Ramos (cell line): Measurements from ENCODE around the gene DTNBP1.

Experiments used
- in situ Hi-C: fragments of 300-500 bp; cut with MboI; formaldehyde crosslinking; loops from one replicate; pipeline ENCODE4 v1.14.3; 2022; ENCODE audit warnings: low sequenced_read_pairs; ENCODE audit not compliant: unreplicated experiment

DTNBP1 gene

GRCh38 chr6:15507221-15507620 lies 155.6 kb downstream of the DTNBP1 start:
- in situ Hi-C loops, result no loop called here

GRCh38 chr6:15506066-15506465 lies 156.8 kb downstream of the DTNBP1 start:
- in situ Hi-C loops, result no loop called here

- in situ Hi-C loops, result no loop called here
Observed at GRCh38 chr6:15505463-15505918, 157.3 kb downstream of the DTNBP1 start.

DNA sequence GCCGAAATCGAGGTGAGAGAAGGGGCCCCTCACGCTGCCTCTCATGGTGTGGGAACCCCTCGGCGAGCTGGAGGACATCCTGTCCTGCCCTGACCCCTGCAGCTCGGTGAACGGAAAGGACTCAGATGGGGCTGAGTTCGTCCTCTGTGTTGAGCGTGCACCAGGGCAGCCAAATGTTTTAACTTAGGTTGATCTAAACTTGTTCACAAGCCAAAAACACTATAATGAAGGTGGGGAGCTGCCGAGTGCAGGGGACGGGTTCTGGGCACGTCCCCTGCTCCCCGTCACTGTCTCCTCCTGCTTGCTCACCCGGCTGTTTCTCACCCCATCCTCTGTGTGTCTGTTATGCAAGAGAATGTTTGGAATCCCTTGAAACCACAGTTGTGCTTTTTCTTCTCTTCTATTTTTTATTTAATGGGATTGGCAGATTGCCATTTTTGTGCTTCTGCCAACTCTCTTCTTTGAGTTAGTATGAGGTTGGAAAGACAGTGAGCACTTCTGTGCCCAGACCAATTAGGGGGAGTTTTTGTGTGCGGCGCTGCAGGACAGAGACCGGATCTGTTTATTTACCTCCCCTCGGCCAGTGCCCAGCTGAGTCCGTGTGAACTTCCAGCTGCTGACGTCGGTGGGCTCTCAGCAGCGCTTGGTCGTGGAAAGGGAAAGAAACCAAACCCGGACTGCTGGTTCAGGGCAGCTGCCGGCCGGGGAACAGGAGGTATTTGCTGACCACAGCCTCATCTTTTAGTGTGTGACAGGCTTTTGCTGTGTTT lies 158.1 kb downstream of the DTNBP1 start:
- in situ Hi-C loops, result no loop called here

- in situ Hi-C loops, result no loop called here
Observed at GRCh38 chr6:15504040-15504495, 158.8 kb downstream of the DTNBP1 start.

DNA sequence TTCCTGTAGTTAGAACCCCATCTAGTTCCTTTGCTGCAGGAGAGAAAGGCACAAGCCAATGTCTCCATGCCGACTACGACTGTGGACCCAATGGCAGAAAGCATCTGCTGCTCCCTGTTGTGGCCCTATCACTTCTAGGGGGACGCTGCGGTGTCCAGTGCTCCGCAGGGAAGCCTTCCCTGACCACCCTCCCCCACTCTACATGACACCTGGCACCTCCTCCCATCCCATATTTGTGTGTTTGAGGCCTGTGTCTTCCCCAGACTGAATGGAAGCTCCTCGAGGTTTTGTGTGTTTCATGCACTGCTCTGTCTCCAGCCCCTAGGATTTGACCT lies 159.5 kb downstream of the DTNBP1 start:
- in situ Hi-C loops, result no loop called here

DNA sequence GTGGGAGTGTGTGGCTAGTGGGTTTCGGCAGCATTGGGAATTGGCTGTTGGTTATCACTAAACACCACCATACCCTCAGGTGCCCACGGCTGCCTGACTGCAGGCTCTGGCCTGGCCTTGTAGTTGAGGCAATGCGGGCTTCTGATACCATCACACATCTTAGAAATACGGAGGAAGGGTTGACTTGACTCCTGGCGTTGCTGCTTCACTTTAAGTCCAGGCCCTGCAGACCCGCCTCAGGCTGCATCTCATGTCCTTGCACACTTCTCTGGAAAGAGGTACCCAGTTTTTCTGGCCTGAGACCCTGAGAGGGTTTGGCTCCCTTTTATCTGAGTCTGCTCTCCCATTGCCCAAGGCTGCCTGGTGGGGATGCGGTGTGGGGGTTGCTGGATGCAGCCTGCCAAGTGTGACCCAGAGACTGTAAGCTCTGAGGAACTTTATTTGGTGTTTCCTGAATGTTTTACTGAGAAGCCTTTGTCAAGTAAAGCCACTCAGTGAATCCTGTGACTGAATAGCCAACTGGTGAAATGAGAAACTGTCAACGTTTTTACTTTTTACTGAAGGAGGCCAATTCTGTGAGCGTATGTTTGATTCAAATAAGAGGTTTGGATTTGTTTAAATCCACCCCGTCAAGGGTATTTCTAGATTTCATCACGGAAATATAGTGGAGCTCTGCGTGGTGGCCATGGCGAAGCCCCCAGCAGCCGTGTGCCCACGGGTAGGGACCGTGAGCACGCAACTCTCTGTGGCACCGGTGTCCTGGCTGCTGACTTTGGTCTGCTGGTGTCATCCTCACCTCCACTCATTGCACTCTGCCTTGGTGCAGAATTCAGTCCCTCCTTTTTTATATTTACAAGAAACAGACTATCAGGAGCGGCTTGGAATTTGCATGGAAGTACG lies 160.1 kb downstream of the DTNBP1 start:
- in situ Hi-C loops, result no loop called here

DNA sequence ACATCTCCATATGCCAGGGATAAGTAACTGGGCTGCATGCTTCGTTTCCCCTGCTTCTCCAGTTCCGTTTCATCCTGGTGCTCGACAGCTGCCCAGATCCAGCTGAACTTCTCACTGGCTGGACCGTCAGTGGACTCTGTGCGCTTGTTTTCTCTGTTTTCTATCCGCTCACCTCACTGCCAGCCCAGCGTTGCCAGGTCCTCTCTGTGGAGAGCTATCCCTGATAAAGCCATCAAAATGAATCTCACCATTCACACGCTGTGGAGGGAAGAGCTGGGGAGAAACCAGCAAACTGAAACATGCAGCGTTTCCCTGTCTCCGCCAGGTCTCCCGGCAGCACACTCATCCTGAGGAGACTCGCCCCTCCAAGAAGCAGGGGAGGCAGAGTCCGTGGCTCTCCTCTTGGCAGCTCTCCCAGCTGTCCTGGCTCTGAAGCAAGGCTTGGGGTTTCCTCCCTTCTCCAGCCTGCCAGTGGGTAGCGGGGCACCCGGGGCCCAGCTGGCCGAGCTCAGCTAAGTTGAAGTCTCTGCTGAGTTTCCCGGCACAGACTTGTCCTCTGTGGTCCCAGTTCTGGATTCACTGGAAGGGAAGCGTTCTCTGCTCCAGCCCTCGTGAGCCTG lies 160.9 kb downstream of the DTNBP1 start:
- in situ Hi-C loops, result no loop called here

DNA sequence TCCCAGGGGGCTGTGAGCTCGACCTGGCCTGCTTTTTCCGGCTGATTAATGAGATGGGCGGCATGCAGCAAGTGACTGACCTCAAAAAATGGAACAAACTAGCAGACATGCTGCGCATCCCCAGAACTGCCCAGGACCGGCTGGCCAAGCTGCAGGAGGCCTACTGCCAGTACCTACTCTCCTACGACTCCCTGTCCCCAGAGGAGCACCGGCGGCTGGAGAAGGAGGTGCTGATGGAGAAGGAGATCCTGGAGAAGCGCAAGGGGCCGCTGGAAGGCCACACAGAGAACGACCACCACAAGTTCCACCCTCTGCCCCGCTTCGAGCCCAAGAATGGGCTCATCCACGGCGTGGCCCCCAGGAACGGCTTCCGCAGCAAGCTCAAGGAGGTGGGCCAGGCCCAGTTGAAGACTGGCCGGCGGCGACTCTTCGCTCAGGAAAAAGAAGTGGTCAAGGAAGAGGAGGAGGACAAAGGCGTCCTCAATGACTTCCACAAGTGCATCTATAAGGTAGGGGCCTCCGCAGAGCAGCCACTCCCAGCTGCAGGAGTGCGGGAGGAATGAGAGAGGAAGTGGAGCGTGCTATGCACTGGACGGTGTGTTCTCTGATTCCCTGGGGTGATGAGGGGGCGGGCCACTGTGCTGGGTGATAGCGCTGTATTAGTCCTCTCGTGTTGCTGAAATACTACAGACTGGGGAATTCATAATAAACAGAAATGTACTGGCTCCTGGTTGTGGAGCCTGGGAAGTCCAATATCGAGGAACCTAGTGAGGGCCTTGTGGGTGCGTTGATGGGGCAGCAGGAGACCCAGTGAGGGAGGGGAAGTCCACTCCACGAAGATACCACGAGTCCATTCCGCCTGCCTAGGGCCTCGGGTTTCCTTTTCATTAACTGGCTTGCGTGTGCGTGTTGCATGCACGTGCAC lies 161.7 kb downstream of the DTNBP1 start:
- in situ Hi-C loops, result no loop called here

DNA sequence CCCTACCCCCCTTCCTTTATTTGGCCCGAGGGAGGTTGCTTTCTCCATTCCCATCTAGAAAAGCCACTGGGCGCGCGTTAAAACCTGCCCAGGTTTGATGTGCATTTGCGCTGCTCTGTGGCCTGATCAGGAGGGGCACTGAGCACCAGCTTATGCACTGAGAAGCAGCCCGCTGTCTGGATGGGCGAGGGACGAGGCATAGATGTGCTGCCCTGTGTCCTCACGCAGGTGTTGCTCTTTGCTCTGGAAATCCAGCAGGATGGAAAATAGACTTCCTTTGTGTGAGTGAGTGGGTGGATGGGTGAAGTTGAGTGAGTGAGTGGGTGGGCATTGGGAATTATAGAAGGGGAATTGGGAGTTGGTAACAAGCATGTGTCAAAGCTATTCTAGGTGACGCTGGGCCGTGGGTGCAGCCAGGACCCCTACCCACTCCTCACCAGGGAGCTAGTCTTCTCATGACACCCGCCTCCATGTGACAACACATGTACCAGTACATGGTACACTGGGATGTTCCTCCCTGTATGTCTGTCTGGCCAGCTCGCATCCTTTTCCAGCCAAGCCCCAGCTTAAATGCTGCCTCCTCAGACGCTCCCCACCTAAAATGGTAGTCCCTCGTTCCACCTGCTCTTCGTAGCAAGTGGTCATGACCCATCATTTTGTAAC lies 162.6 kb downstream of the DTNBP1 start:
- in situ Hi-C loops, result no loop called here

GRCh38 chr6:15499591-15499990 lies 163.2 kb downstream of the DTNBP1 start:
- in situ Hi-C loops, result no loop called here

DNA sequence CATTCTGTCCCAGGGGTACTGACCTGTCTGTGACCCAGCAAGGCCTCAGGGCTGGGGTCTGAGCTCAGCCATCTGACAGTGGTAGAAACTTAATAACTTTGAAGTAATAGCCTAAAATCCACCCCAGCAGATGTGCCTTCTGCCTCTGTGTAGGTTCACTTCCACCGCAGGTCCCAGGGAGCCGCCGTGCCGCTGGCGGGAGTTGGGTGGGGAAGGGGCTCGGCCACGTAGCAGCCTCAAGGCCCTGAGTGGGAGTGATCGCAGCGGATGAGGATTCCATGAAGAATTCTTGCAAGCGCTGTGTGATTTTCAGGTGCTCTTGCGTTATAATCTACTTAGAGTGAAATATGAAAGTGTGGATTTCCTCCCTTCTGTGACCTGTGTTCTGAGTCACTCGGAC lies 163.7 kb downstream of the DTNBP1 start:
- in situ Hi-C loops, result no loop called here

GRCh38 chr6:15498640-15499039 lies 164.2 kb downstream of the DTNBP1 start:
- in situ Hi-C loops, result no loop called here

DNA sequence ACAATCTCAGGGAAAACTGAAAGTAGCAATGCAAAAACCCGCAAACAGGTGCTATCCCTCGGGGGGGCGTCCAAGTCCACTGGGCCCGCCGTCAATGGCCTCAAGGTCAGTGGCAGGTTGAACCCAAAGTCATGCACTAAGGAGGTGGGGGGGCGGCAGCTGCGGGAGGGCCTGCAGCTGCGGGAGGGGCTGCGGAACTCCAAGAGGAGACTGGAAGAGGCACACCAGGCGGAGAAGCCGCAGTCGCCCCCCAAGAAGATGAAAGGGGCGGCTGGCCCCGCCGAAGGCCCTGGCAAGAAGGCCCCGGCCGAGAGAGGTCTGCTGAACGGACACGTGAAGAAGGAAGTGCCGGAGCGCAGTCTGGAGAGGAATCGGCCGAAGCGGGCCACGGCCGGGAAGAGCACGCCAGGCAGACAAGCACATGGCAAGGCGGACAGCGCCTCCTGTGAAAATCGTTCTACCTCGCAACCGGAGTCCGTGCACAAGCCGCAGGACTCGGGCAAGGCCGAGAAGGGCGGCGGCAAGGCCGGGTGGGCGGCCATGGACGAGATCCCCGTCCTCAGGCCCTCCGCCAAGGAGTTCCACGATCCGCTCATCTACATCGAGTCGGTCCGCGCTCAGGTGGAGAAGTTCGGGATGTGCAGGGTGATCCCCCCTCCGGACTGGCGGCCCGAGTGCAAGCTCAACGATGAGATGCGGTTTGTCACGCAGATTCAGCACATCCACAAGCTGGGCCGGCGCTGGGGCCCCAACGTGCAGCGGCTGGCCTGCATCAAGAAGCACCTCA lies 166.3 kb downstream of the DTNBP1 start:
- in situ Hi-C loops, result no loop called here

GRCh38 chr6:15495375-15495901 lies 167.4 kb downstream of the DTNBP1 start:
- in situ Hi-C loops, result no loop called here

- in situ Hi-C loops, result no loop called here
Observed at GRCh38 chr6:15493437-15494168, 169.2 kb downstream of the DTNBP1 start.

DNA sequence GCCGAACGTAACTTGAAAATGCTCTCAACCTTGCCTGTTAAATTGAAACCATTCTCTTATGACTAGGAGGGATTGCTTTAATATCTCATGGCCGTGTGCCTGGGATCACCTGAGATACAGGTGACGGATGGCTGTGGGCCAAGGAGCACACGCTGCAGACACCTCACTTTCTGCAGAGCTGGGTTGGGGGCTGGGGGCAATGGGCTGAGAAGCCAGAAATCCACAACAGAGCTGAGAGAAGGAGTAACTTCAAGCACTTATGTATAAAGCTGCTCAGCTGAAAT lies 170.9 kb downstream of the DTNBP1 start:
- in situ Hi-C loops, result no loop called here
